ENCODE results near the gene SOWAHD. TPM values are rescaled to one million over a fixed set of nuclear protein-coding genes. Genes with fewer than 3 reads are reported as not detected.
"Not testable (repeated sequence)": the region's sequence is repeated elsewhere in the genome, so short reads cannot be mapped to it uniquely, and the experiment has no call there.

SOWAHD gene
- total RNA-seq, 3 donors from 2014 or later: 0.14 to 0.18 TPM; not detected in 1

DNA sequence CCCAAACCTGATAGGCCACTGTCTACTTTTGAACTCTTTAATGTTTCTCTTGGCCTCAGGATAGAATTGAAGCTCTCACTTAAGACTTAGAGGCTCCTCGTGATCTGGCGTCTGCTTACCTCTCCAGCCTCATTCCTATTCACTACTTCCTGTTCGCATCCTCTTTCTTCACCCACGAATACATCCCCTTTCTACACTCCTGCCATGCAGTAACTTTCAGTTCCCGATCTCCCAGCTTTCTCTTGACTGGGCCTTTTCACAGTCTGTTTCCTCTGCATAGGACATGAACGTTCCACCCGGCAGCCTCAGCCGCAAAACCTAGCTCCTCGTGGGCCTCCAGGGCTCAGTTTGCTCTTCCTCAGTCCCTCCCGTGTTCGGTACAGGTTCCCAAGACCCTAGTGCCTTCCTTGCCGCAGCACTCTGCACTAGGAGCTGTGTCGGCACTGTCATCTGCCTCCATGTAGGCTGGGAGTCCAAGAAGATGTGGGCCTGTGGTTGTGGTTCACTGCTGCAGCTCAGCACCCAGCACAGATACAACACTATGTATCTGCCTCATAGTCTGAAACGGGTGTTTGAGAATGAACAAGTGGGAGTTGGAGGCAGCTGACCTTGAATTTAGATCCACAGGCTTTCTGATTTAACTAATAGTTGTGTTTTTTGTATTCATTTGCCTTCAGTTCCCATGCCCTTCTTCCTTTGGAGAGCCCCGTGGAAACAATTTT, 17.3 kb downstream of the SOWAHD start:
- H3K4me1 Mint-ChIP-seq (ENCODE audit: low read depth): peaks cover 2% of the 10 kb centered on the region
- H3K4me3 Mint-ChIP-seq: no peak overlapping the region
- no peaks in the 10 kb centered on the region for H3K9me3 Mint-ChIP-seq
- no peaks in the 10 kb centered on the region for H3K36me3 Mint-ChIP-seq (ENCODE audit: insufficient read depth)
- no peak for ATAC-seq
- no peak for DNase-seq
- H3K27me3 Mint-ChIP-seq (ENCODE audit: low read depth): no peaks in the 10 kb centered on the region

DNA sequence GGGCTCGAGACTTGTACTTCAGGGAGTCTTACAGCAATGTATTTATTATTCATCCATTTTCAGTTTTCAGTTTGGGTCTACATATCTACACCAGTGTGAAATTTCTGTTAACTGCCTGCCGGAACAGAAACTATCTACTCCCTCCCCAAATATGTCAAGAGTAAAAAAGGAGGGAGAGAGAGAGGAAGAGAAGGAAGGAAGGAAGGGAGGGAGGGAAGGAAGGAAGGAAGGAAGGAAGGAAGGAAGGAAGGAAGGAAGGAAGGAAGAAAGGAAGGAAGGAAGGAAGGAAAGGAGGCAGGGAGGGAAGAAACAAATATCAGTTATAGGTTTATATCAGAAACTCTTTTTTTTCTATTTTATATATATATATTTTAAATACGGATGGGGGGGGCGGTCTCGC, 20.4 kb downstream of the SOWAHD start:
- H3K9me3 Mint-ChIP-seq: no peaks in the 10 kb centered on the region
- H3K27me3 Mint-ChIP-seq (ENCODE audit: low read depth): no peaks in the 10 kb centered on the region
- no peak for ATAC-seq
- H3K36me3 Mint-ChIP-seq (ENCODE audit: insufficient read depth): peaks cover 5% of the 10 kb centered on the region
- peaks cover 2% of the 10 kb centered on the region for H3K4me1 Mint-ChIP-seq (ENCODE audit: low read depth)
- no peak overlapping the region for H3K4me3 Mint-ChIP-seq
- DNase-seq: no peak

DNA sequence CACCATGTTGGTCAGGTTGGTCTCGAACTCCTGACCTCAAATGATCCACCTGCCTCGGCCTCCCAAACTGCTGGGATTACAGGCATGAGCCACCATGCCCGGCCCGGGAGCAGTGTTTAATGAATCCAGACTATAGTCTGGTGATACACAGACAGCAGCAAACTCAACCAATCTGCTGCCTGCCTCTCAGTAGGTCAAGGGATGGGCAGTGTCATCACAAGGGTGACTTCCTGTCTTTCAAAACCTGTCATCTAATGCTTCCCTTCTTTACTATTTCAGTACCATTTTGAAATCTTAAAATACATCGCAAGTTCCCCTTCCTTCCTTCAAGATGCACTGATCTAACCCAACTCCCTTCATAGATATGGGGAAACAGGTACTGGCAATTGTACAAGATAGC, 24.6 kb downstream of the SOWAHD start:
- no peak for ATAC-seq
- H3K27me3 Mint-ChIP-seq (ENCODE audit: low read depth): no peaks in the 10 kb centered on the region
- no peak for DNase-seq

DNA sequence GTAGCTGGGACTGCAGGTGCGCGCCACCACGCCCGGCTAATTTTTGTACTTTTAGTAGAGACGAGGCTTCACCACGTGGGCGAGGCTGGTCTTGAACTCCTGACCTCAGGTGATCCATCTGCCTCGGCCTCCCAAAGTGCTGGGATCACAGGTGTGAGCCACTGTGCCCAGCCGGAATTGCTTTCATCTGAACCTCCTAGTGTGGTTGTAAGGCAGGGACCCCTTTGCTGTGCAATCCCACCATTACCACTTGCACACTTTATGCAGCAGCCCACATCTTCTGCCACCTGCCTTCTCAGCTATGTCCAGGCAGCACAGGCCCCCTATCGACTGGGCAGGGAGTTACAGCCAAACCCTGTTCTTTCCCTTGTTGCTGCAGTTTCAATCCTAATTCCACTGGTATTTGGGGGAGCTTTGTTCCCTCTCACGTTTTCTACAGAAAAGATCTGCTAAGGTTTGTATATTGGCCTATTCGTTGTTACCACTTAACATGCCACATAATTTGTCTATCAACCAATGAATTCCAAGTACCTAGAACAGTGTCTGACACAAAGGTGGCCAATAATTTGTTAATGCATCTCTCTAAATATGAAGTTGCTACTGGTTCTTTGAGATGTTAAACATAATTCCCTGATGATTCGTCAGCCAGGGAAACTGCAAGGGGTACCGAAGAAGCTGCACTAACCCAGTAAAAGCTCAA, 26.5 kb downstream of the SOWAHD start:
- H3K9me3 Mint-ChIP-seq: no peaks in the 10 kb centered on the region
- peaks cover 19% of the 10 kb centered on the region for H3K4me1 Mint-ChIP-seq (ENCODE audit: low read depth)
- H3K36me3 Mint-ChIP-seq (ENCODE audit: insufficient read depth): peaks cover 22% of the 10 kb centered on the region
- peak overlapping the region; percentile 27 for H3K4me3 Mint-ChIP-seq
- ATAC-seq: peak; percentile 46 to 63
- peak; percentile 41 for DNase-seq
- no peaks in the 10 kb centered on the region for H3K27me3 Mint-ChIP-seq (ENCODE audit: low read depth)

More for the DNA sequence above, 24.6 kb downstream of the SOWAHD start:
- peaks cover 16% of the 10 kb centered on the region for H3K4me1 Mint-ChIP-seq (ENCODE audit: low read depth)
- H3K36me3 Mint-ChIP-seq (ENCODE audit: insufficient read depth): peaks cover 11% of the 10 kb centered on the region
- H3K9me3 Mint-ChIP-seq: no peaks in the 10 kb centered on the region
- H3K4me3 Mint-ChIP-seq: no peak overlapping the region

DNA sequence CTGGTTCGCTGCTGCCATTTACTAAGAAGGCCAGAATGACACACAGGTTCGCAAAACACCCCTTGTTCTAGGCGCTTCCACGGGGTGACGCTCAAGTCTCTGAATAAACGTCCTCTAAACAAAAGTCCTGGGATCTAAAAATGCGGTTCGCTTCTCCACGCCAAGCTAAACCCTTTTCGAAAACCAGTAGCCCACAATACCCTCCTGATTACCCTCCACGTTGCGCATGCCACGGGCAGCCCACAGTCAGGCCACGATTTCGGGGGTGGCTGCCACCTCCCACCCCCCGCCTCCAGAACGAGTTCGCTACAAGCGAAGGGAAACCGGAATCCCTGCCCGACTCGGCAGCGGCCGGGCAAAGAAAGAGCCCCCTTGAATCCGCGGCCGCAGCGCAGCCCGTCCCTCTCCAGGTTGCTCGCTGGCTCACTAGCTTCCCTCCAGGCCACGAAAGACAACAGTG, 32.6 kb downstream of the SOWAHD start:
- peak; percentile 16 to 29 for ATAC-seq
- DNase-seq: peak; percentile 25
- Mint-ChIP-seq H3K4me1 (ENCODE audit: low read depth) (peaks cover 11% of the 10 kb centered on the region), H3K36me3 (ENCODE audit: insufficient read depth) (peaks cover 18% of the 10 kb centered on the region), H3K4me3 (peak overlapping the region; percentile 95), H3K27me3 (ENCODE audit: low read depth) (no peaks in the 10 kb centered on the region), H3K9me3 (no peaks in the 10 kb centered on the region)

DNA sequence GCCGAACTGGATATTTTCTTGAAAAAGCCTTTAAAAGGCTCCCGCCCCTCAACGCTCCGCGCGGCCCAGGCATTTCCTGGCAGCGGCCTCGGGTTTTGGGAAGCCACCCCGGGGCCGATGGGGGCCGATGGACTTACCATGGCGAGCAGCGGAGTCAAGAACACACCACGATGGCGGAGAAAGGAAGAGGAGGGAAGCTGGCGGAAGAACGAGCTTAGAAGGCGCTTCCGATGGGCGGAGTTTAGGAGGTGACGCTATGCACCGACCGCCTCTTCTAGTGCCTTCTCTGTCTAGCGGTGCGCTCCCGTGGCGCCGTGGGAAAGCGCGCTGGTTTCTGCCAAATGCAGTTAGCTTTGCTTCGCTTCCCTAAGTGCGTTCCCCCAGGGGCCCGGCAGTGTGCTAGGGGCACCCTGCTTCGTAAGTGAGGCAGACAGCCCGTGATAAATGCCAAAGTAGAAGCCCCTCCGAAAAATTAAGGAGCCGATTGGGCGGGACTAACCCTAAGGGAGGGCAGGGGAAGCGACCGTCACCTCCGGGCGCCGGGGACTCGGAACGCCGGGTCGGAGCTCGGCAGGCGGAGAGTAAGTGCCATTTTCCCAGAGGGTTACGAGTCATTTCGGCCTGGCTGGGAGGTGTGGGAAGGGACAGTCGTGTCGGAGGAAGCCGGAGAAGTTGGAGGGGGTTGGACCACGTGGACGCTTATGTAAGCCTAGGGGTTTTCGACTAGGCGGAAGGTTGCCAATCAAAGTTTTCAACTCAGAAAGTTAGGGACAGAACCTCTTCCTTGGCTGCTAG, 33.2 kb downstream of the SOWAHD start, which contains the start of gene RPL39:
Gene RPL39 (minus strand): TSS at position 194 of the 795 bp plus-strand sequence. CDS start 54 bp downstream, at position 140.
- H3K9me3 Mint-ChIP-seq: no peaks in the 10 kb centered on the region
- no peaks in the 10 kb centered on the region for H3K27me3 Mint-ChIP-seq (ENCODE audit: low read depth)
- H3K4me3 Mint-ChIP-seq: peak within 1 kb of the TSS; percentile 95
- DNase-seq (peak; percentile 73), ATAC-seq (peak; percentile 90 to 95)
- H3K36me3 Mint-ChIP-seq (ENCODE audit: insufficient read depth): peaks cover 18% of the 10 kb centered on the region
- H3K4me1 Mint-ChIP-seq (ENCODE audit: low read depth): peaks cover 11% of the 10 kb centered on the region

DNA sequence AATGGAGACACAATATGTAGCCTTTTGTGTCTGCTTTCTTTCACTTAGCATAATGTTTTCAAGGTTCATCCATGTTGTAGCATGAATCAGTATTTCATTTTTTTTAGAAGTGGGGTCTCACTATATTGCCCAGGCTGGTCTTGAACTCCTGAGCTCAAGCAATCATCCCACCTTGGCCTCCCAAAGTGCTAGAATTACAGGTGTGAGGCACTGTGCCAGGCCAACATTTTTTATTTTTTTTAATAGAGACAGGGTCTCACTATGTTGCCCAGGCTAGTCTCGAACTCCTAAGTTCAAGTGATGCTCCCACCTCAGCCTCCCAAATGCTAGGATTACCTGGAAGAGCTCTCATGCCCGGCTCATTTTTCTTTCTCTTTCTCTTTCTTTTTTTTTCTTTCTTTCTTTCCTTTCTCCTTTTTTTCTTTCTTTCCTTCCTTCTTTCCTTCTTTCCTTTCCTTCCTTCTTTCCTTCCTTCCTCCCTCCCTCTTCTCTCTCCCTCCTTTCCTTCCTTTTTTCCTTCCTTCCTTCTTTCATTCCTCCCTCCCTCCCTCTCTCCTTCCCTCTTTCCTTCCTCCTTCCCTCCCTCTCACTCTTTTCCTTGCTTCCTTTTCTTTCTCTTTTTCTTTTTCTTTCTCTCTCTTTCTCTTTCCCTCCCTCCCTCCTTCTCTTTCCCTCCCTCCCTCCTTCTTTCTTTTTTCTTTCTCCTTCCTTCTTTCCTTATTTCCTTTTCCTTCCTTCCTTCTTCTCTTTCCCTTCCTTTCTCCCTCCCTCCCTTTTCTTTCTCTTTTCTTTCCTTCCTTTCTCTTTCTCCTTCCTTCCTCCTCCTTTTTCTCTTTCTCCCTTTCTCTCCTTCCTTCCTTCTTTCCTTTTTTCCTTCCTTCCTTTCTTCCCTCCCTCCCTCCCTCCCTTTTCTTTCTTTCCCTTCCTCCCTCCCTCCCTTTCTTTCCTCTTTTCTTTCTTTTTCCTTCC, 43.1 kb downstream of the SOWAHD start:
- DNase-seq: no peak
- Mint-ChIP-seq H3K4me1 (ENCODE audit: low read depth) (no peaks in the 10 kb centered on the region), H3K4me3 (no peak overlapping the region), H3K27me3 (ENCODE audit: low read depth) (no peaks in the 10 kb centered on the region), H3K9me3 (no peaks in the 10 kb centered on the region), H3K36me3 (ENCODE audit: insufficient read depth) (peaks cover 7% of the 10 kb centered on the region)
- no peak for ATAC-seq

DNA sequence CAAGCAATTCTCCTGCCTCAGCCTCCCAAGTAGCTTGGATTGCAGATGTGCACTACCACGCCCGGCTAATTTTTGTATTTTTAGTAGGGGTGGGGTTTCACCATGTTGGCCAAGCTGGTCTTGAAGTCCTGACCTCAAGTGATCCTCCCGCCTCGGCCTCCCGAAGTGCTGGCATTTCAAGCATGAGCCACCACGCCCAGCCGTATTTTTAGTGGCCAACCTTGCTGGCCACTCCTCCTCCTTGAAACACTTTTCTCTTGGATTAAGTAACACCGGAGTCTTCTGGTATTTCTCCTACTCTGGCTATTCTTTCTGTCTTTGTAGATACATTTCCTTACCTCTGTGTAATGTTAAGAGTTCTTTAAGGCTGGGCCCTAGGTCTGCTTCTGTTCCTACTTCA, 44.2 kb downstream of the SOWAHD start:
- DNase-seq (no peak), ATAC-seq (no peak)
- Mint-ChIP-seq H3K27me3 (ENCODE audit: low read depth) (no peaks in the 10 kb centered on the region), H3K36me3 (ENCODE audit: insufficient read depth) (peaks cover 10% of the 10 kb centered on the region), H3K9me3 (no peaks in the 10 kb centered on the region), H3K4me3 (no peak overlapping the region), H3K4me1 (ENCODE audit: low read depth) (no peaks in the 10 kb centered on the region)

DNA sequence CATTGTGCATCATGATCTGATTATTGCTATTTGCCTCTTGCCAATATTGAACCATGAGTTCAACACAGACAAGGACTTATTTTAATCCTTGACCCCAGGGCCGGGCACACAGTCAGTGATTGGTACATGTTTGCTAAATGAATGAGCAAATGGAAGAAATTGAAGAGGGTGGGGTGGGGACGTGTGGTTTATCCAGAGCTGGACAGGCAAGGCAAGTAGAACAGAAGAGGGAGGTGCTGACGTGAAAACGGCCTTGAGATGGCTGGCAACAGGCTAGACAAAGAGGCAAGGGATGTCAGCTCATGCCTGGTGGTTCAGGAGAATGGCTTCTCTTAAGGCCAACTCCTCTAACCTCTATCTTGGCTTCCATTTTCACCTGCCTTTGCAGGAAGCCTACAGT, 50.1 kb downstream of the SOWAHD start:
- not testable (repeated sequence) for H3K4me3 Mint-ChIP-seq

DNA sequence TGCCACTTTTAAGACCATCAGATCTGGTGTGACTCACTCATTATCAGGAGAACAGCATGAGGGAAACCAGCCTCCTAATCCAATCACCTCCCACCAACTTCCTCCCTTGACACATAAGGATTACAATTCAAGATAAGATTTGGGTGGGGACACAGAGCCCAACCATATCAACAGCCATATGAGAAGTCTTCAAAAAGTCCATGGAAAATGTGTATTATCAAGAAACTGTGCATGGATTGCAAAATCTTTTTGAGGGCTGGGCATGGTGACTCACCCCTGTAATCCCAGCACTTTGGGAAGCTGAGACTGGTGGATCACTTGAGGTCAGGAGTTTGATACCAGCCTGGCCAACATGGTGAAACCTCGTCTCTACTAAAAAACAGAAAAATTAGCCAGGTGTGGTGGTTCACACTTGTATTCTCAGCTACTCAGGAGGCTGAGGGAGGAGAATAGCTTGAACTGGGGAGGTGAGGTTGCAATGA, 50.8 kb downstream of the SOWAHD start:
- no peaks in the 10 kb centered on the region for H3K9me3 Mint-ChIP-seq
- no peak overlapping the region for H3K4me3 Mint-ChIP-seq
- no peak for ATAC-seq
- H3K36me3 Mint-ChIP-seq (ENCODE audit: insufficient read depth): peaks cover 5% of the 10 kb centered on the region
- H3K27me3 Mint-ChIP-seq (ENCODE audit: low read depth): no peaks in the 10 kb centered on the region
- no peaks in the 10 kb centered on the region for H3K4me1 Mint-ChIP-seq (ENCODE audit: low read depth)
- DNase-seq: no peak

More for the DNA sequence above, 50.1 kb downstream of the SOWAHD start:
- not testable (repeated sequence) for DNase-seq; H3K36me3 Mint-ChIP-seq (ENCODE audit: insufficient read depth); H3K9me3 Mint-ChIP-seq; H3K4me1 Mint-ChIP-seq (ENCODE audit: low read depth); H3K27me3 Mint-ChIP-seq (ENCODE audit: low read depth); ATAC-seq

Other genes starting within 250 kb of the SOWAHD start
- 10 to 100 TPM; 37.4 to 43.5 (median 38.8) TPM for gene STEEP1, start 193.2 kb upstream of the SOWAHD start, total RNA-seq
- 10 to 100 TPM; 61.4 to 65.3 (median 64.3) TPM for gene UBE2A, start 184.0 kb upstream of the SOWAHD start, total RNA-seq
- 10 to 100 TPM; 27.4 to 30.0 (median 28.9) TPM for gene NKRF, start 152.2 kb upstream of the SOWAHD start, total RNA-seq
- gene SEPTIN6, start 65.4 kb upstream of the SOWAHD start, total RNA-seq: 100 to 1,000 TPM; 100 to 131 (median 104) TPM
- 1,000 to 10,000 TPM; 2,097 to 2,146 (median 2,130) TPM for gene RPL39, start 33.0 kb downstream of the SOWAHD start, total RNA-seq
- 10 to 100 TPM; 14.5 to 16.5 (median 16.3) TPM for gene UPF3B, start 94.4 kb downstream of the SOWAHD start, total RNA-seq
- gene RNF113A, start 113.1 kb downstream of the SOWAHD start, total RNA-seq: 10 to 100 TPM; 23.7 to 27.5 (median 24.9) TPM
- 10 to 100 TPM; 82.4 to 87.4 (median 83.8) TPM for gene NDUFA1, start 113.2 kb downstream of the SOWAHD start, total RNA-seq
- not detected for gene AKAP14, start 137.3 kb downstream of the SOWAHD start, total RNA-seq
- 10 to 100 TPM in 1 of 3 donors, 1 to 10 TPM in 2; 9.0 to 10.5 (median 9.8) TPM for gene NKAP, start 185.2 kb downstream of the SOWAHD start, total RNA-seq

Measured in activated T-cell treated with anti-CD3 and anti-CD28 coated beads, Interleukin-2, amount 50 U/mL, for 4 hours (primary cell).